IMR-90 (cell line): ENCODE measurements around the gene CARD18. TPM values are rescaled to one million over a fixed set of nuclear protein-coding genes. Genes with fewer than 3 reads are reported as not detected.

ENCODE experiments used
- ATAC-seq: fragments of 200-7000 bp; cut with Tn5 transposase; 2 replicates; pipeline ENCODE4 v1.9.1; 2020; ENCODE audit warnings: low read depth, mild to moderate bottlenecking, moderate library complexity
- BruUV-seq: library from RNA; stranded (reverse); fragments of 400-500 nt; replicated peaks from 2 replicates; lab custom pipeline; 2021; lab: Mats Ljungman, UMichigan
- CTCF ChIA-PET: fragments of 300-600 bp; formaldehyde crosslinking; extraction: SDS; loops from one replicate; lab custom pipeline; 2021; ENCODE audit warnings: antibody characterized with exemption; lab: Yijun Ruan, JAX
- POLR2A ChIA-PET: fragments of 300-600 bp; sonication (Branson Sonifier 250); formaldehyde crosslinking; loops from one replicate; lab custom pipeline; 2022; ENCODE audit warnings: antibody characterized with exemption; ENCODE audit not compliant: unreplicated experiment; lab: Charles Lee
- DNase-seq: peaks from one replicate; pipeline ENCODE4 v3.0.0; 2013
- H2AFZ ChIP-seq: replicated peaks from 2 replicates; pipeline ENCODE3; 2013; ENCODE audit warnings: low read length, mild to moderate bottlenecking; ENCODE audit not compliant: poor library complexity
- H2AK5ac ChIP-seq: 2 replicates; pipeline ENCODE4 v1.6.1; 2013; ENCODE audit warnings: low read depth, low read length, inconsistent platforms
- H2AK9ac ChIP-seq: replicated peaks from 2 replicates; pipeline ENCODE3; 2013; ENCODE audit warnings: mild to moderate bottlenecking, low read depth, low read length, moderate library complexity; ENCODE audit not compliant: poor library complexity
- H2BK120ac ChIP-seq: 2 replicates; pipeline ENCODE4 v1.6.1; 2013; ENCODE audit warnings: low read depth, low read length, inconsistent platforms
- H2BK15ac ChIP-seq: 3 replicates; pipeline ENCODE4 v1.6.1; 2013; ENCODE audit warnings: low read depth, low read length, inconsistent platforms
- H2BK20ac ChIP-seq: 2 replicates; pipeline ENCODE4 v1.6.1; 2013; ENCODE audit warnings: low read depth, mild to moderate bottlenecking, inconsistent platforms, low read length, moderate library complexity
- H2BK5ac ChIP-seq: 2 replicates; pipeline ENCODE4 v1.6.1; 2013; ENCODE audit warnings: mild to moderate bottlenecking, low read depth, low read length, inconsistent platforms; ENCODE audit not compliant: poor library complexity, severe bottlenecking
- H3K14ac ChIP-seq: replicated peaks from 2 replicates; pipeline ENCODE4 v1.6.1; 2013; ENCODE audit warnings: low read depth, low read length, inconsistent platforms
- H3K18ac ChIP-seq: 2 replicates; pipeline ENCODE4 v1.6.1; 2013; ENCODE audit warnings: low read depth, low read length, control low read depth
- H3K23ac ChIP-seq: 2 replicates; pipeline ENCODE4 v1.6.1; 2013; ENCODE audit warnings: low read depth, low read length, inconsistent platforms
- H3K27ac ChIP-seq: 2 replicates; pipeline ENCODE4 v1.5.1; 2013; ENCODE audit warnings: mild to moderate bottlenecking, control low read depth, low read length; ENCODE audit not compliant: insufficient read depth
- H3K27me3 ChIP-seq: 2 replicates; pipeline ENCODE4 v1.6.1; 2013; ENCODE audit warnings: low read length; ENCODE audit not compliant: control insufficient read depth, insufficient read depth
- H3K36me3 ChIP-seq: 2 replicates; pipeline ENCODE4 v1.6.1; 2013; ENCODE audit warnings: low read length, mixed read lengths; ENCODE audit not compliant: control insufficient read depth, insufficient read depth
- H3K4ac ChIP-seq: 2 replicates; pipeline ENCODE4 v1.6.1; 2013; ENCODE audit warnings: low read depth, low read length, inconsistent platforms
- H3K4me1 ChIP-seq: 2 replicates; pipeline ENCODE4 v1.6.1; 2013; ENCODE audit warnings: low read length, mixed read lengths; ENCODE audit not compliant: control insufficient read depth, insufficient read depth
- H3K4me2 ChIP-seq: 2 replicates; pipeline ENCODE4 v1.6.1; 2013; ENCODE audit warnings: low read depth, mild to moderate bottlenecking, control low read depth, low read length, moderate library complexity
- H3K4me3 ChIP-seq: 2 replicates; pipeline ENCODE4 v1.5.1; 2013; ENCODE audit warnings: low read depth, mild to moderate bottlenecking, control low read depth, low read length, moderate library complexity; ENCODE audit not compliant: insufficient read depth
- H3K56ac ChIP-seq: 2 replicates; pipeline ENCODE4 v1.6.1; 2013; ENCODE audit warnings: low read length, inconsistent platforms; ENCODE audit not compliant: insufficient read depth; ENCODE audit errors: extremely low read depth
- H3K79me1 ChIP-seq, 2 experiments: 2 replicates each; pipeline ENCODE4 v1.6.1; 2013; ENCODE audit warnings: low read length in 2 of 2, inconsistent platforms in 1 of 2, low read depth in 1 of 2
- H3K9ac ChIP-seq: 2 replicates; pipeline ENCODE4 v1.6.1; 2013; ENCODE audit warnings: low read depth, low read length, control low read depth
- H3K9me1 ChIP-seq: 2 replicates; pipeline ENCODE4 v1.6.1; 2013; ENCODE audit warnings: low read length, inconsistent platforms; ENCODE audit not compliant: insufficient read depth
- H3K9me3 ChIP-seq: 2 replicates; pipeline ENCODE4 v1.6.1; 2013; ENCODE audit warnings: low read length; ENCODE audit not compliant: control insufficient read depth, insufficient read depth
- H4K20me1 ChIP-seq: 2 replicates; pipeline ENCODE4 v1.6.1; 2013; ENCODE audit warnings: low read length, inconsistent platforms; ENCODE audit not compliant: insufficient read depth
- H4K5ac ChIP-seq: 2 replicates; pipeline ENCODE4 v1.6.1; 2013; ENCODE audit warnings: mild to moderate bottlenecking, low read depth, low read length, control low read depth
- H4K8ac ChIP-seq, 2 experiments: 2 replicates each; pipeline ENCODE4 v1.6.1; 2013; ENCODE audit warnings: low read depth in 2 of 2, low read length in 2 of 2, control low read depth in 1 of 2, inconsistent platforms in 1 of 2
- H4K91ac ChIP-seq: 2 replicates; pipeline ENCODE4 v1.6.1; 2013; ENCODE audit warnings: low read depth, low read length, inconsistent platforms; ENCODE audit not compliant: insufficient read depth
- BHLHE40 ChIP-seq: fragments of 150-350 bp; IDR thresholded peaks from 2 replicates; pipeline ENCODE4 v1.6.1; 2016; ENCODE audit warnings: mild to moderate bottlenecking, low read depth, low read length
- CEBPB ChIP-seq: IDR thresholded peaks from 2 replicates; pipeline ENCODE4 v1.6.1; 2012; ENCODE audit warnings: low read depth, low read length, improper control_type of control experiment
- CHD1 ChIP-seq: IDR thresholded peaks from 2 replicates; pipeline ENCODE4 v1.6.1; 2012; ENCODE audit warnings: low read depth, low read length, improper control_type of control experiment
- MAFK ChIP-seq: IDR thresholded peaks from 2 replicates; pipeline ENCODE4 v1.6.1; 2012; ENCODE audit warnings: low read depth, low read length, improper control_type of control experiment
- NFE2L2 ChIP-seq: fragments of 150-350 bp; IDR thresholded peaks from 2 replicates; pipeline ENCODE4 v1.6.1; 2016; ENCODE audit warnings: low read depth, mild to moderate bottlenecking, low read length
- POLR2A ChIP-seq: IDR thresholded peaks from 2 replicates; pipeline ENCODE4 v1.6.1; 2012; ENCODE audit warnings: mild to moderate bottlenecking, low read depth, low read length
- RAD21 ChIP-seq: IDR thresholded peaks from 2 replicates; pipeline ENCODE4 v1.6.1; 2012; ENCODE audit warnings: low read length, improper control_type of control experiment
- RCOR1 ChIP-seq: IDR thresholded peaks from 2 replicates; pipeline ENCODE4 v1.6.1; 2012; ENCODE audit warnings: mild to moderate bottlenecking, low read length, improper control_type of control experiment; ENCODE audit not compliant: insufficient replicate concordance
- RFX5 ChIP-seq: IDR thresholded peaks from 2 replicates; pipeline ENCODE4 v1.8.0; 2012; ENCODE audit warnings: low read depth, mild to moderate bottlenecking, low read length, moderate library complexity
- WGBS, 2 experiments: methylation state at CpG; one replicate each; pipeline versions ENCODE4 v1.1.5 to v1.1.7; 2013; ENCODE audit warnings: missing lambda C conversion rate in 2 of 2; ENCODE audit not compliant: insufficient read length in 1 of 2; ENCODE audit errors: extremely low coverage in 2 of 2; 5-methylcytosine and 5-hydroxymethylcytosine counted together
- dilution Hi-C: fragments of 300-500 bp; cut with HindIII; formaldehyde crosslinking; loops from one replicate; pipeline ENCODE4 v1.14.3; 2018; ENCODE audit warnings: low sequenced_read_pairs; ENCODE audit not compliant: unreplicated experiment
- in situ Hi-C: fragments of 300-500 bp; cut with MboI; formaldehyde crosslinking; loops from 3 replicates; pipeline ENCODE4 v1.14.3; 2019; ENCODE audit warnings: low sequenced_read_pairs, inconsistent platforms, mixed read lengths
- intact Hi-C: fragments of 100-400 bp; cut with micrococcal nuclease; formaldehyde crosslinking; loops from 2 replicates; pipeline ENCODE4 v1.10.0; 2022
- polyA plus RNA-seq, 3 experiments: library from polyadenylated mRNA; depleted of rRNA; stranded (reverse); fragments of >200 nt; gene quantifications; 2 replicates each; pipeline ENCODE4 v1.2.3, GENCODE V29; 2012; ENCODE audit warnings: low replicate concordance in 1 of 3
- total RNA-seq: library from RNA; depleted of rRNA; stranded (reverse); fragments of >200 nt; gene quantifications from 2 replicates; pipeline ENCODE4 v1.2.3, GENCODE V29; 2012
- TF ChIP-seq, protein P1 (sequence below): fragments of 150-350 bp; IDR thresholded peaks from 2 replicates; pipeline ENCODE4 v1.6.1; 2017; ENCODE audit warnings: mild to moderate bottlenecking, antibody characterized with exemption, low read length, low read depth
- TF ChIP-seq, protein P2 (sequence below): fragments of 150-350 bp; IDR thresholded peaks from 2 replicates; pipeline ENCODE4 v1.6.1; 2016; ENCODE audit warnings: low read depth, mild to moderate bottlenecking, low read length, moderate library complexity, borderline replicate concordance
- TF ChIP-seq, protein P3 (sequence below): conservative IDR thresholded peaks from 2 replicates; pipeline ENCODE4 v1.5.1; 2012; ENCODE audit warnings: mild to moderate bottlenecking, low read depth, low read length, improper control_type of control experiment

Gene CARD18
- total and polyA plus RNA-seq, 2 of the 4 experiments (the other 2 are of a cell fraction) = not detected

DNA sequence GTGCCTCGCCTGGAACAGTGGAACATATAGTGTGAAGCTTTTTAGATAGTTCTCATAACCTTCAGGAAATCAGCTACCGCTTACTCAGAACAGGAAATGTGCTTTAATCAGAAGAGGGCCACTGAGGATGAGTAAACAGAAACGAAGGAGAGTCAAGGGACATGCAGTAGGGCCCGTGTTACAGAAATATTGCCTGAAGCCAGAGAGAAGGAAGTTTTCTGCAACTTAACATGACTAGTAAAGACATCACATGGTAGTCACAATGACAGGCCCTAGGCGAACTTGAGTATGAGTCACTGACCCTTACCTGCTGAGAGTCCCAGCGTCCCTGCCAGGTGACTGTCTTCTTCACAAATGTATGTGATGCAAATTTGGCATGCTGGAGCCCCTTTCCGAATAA, 39.4 kb downstream of the CARD18 start:
- no peak overlapping the region for H4K91ac ChIP-seq
- ChIA-PET POLR2A (no interaction called here), CTCF (no interaction called here)
- no peak overlapping the region for H3K56ac ChIP-seq
- no peak overlapping the region for H3K23ac ChIP-seq
- no peak overlapping the region for H4K8ac ChIP-seq
- DNase-seq = no peak
- no peak for ATAC-seq
- H3K4me3 ChIP-seq = no peak overlapping the region
- intact Hi-C loops = no loop called here
- no peak overlapping the region for H2AK9ac ChIP-seq
- dilution Hi-C loops = no loop called here
- H3K9me1 ChIP-seq = 0 out of 2 replicates have a peak, but pooled peaks cover 3% of the 10 kb centered on the region
- in situ Hi-C loops = no loop called here
- H2AK5ac ChIP-seq = no peak overlapping the region
- WGBS, 2 experiments = 100% methylated on average over 2 of the region's 7 CpGs; no CpG with 5 or more reads in 1 of the 2 experiments
- H3K9me3 ChIP-seq = no peaks in the 10 kb centered on the region
- no peak overlapping the region for H2BK15ac ChIP-seq
- no peak overlapping the region for H4K5ac ChIP-seq
- H2AFZ ChIP-seq = no peak overlapping the region
- BruUV-seq = no TSS peak
- H3K4ac ChIP-seq = no peak overlapping the region
- no peak overlapping the region for H3K18ac ChIP-seq
- TF ChIP-seq RFX5 = no peak
- no peak for TF ChIP-seq NFE2L2
- TF ChIP-seq MAFK = no peak
- TF ChIP-seq BHLHE40 = no peak
- no peak for TF ChIP-seq RCOR1
- no peak for TF ChIP-seq CHD1
- TF ChIP-seq, protein P1, sequence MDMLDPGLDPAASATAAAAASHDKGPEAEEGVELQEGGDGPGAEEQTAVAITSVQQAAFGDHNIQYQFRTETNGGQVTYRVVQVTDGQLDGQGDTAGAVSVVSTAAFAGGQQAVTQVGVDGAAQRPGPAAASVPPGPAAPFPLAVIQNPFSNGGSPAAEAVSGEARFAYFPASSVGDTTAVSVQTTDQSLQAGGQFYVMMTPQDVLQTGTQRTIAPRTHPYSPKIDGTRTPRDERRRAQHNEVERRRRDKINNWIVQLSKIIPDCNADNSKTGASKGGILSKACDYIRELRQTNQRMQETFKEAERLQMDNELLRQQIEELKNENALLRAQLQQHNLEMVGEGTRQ = no peak
- no peak for TF ChIP-seq POLR2A
- TF ChIP-seq RAD21 = no peak
- TF ChIP-seq, protein P2, sequence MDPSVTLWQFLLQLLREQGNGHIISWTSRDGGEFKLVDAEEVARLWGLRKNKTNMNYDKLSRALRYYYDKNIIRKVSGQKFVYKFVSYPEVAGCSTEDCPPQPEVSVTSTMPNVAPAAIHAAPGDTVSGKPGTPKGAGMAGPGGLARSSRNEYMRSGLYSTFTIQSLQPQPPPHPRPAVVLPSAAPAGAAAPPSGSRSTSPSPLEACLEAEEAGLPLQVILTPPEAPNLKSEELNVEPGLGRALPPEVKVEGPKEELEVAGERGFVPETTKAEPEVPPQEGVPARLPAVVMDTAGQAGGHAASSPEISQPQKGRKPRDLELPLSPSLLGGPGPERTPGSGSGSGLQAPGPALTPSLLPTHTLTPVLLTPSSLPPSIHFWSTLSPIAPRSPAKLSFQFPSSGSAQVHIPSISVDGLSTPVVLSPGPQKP = no peak
- TF ChIP-seq, protein P3, sequence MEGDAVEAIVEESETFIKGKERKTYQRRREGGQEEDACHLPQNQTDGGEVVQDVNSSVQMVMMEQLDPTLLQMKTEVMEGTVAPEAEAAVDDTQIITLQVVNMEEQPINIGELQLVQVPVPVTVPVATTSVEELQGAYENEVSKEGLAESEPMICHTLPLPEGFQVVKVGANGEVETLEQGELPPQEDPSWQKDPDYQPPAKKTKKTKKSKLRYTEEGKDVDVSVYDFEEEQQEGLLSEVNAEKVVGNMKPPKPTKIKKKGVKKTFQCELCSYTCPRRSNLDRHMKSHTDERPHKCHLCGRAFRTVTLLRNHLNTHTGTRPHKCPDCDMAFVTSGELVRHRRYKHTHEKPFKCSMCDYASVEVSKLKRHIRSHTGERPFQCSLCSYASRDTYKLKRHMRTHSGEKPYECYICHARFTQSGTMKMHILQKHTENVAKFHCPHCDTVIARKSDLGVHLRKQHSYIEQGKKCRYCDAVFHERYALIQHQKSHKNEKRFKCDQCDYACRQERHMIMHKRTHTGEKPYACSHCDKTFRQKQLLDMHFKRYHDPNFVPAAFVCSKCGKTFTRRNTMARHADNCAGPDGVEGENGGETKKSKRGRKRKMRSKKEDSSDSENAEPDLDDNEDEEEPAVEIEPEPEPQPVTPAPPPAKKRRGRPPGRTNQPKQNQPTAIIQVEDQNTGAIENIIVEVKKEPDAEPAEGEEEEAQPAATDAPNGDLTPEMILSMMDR = no peak
- TF ChIP-seq CEBPB = no peak
- no peaks in the 10 kb centered on the region for H3K79me1 ChIP-seq
- no peaks in the 10 kb centered on the region for H3K36me3 ChIP-seq
- no peak overlapping the region for H2BK20ac ChIP-seq
- no peak overlapping the region for H3K4me2 ChIP-seq
- H2BK5ac ChIP-seq = no peak overlapping the region
- H2BK120ac ChIP-seq = no peak overlapping the region
- no peak overlapping the region for H3K27ac ChIP-seq
- no peak overlapping the region for H3K14ac ChIP-seq
- no peaks in the 10 kb centered on the region for H3K4me1 ChIP-seq
- H3K27me3 ChIP-seq = no peaks in the 10 kb centered on the region
- no peak overlapping the region for H3K9ac ChIP-seq
- no peaks in the 10 kb centered on the region for H4K20me1 ChIP-seq
